Activated naive CD8-positive, alpha-beta T cell treated with anti-CD3 and anti-CD28 coated beads for 36 hours (primary cell): ENCODE data around the gene VEPH1. TPM values are rescaled to one million over a fixed set of nuclear protein-coding genes. Genes with fewer than 3 reads are reported as not detected.

Experiments used
- DNase-seq: peaks from one replicate; pipeline ENCODE4 v3.0.0; 2021
- H3K27ac Mint-ChIP-seq: one replicate; pipeline ENCODE4 v1.8.0; 2022; ENCODE audit warnings: mild to moderate bottlenecking, moderate library complexity, mixed read lengths
- H3K27me3 Mint-ChIP-seq: one replicate; pipeline ENCODE4 v1.8.0; 2022; ENCODE audit warnings: mild to moderate bottlenecking, mixed read lengths
- H3K36me3 Mint-ChIP-seq: one replicate; pipeline ENCODE4 v1.8.0; 2021; ENCODE audit warnings: mild to moderate bottlenecking, mixed read lengths
- H3K4me1 Mint-ChIP-seq: one replicate; pipeline ENCODE4 v1.8.0; 2021; ENCODE audit warnings: mixed read lengths
- H3K4me3 Mint-ChIP-seq: one replicate; pipeline ENCODE4 v1.8.0; 2022; ENCODE audit warnings: mild to moderate bottlenecking, moderate library complexity, mixed read lengths
- H3K9me3 Mint-ChIP-seq: one replicate; pipeline ENCODE4 v1.8.0; 2022; ENCODE audit warnings: mixed read lengths
- total RNA-seq, 2 experiments: library from RNA; stranded (reverse); gene quantifications; one replicate each; pipeline ENCODE4 v1.2.3, GENCODE V29; 2021

Gene VEPH1
- total RNA-seq, 2 experiments from 2014 or later: not detected

DNA sequence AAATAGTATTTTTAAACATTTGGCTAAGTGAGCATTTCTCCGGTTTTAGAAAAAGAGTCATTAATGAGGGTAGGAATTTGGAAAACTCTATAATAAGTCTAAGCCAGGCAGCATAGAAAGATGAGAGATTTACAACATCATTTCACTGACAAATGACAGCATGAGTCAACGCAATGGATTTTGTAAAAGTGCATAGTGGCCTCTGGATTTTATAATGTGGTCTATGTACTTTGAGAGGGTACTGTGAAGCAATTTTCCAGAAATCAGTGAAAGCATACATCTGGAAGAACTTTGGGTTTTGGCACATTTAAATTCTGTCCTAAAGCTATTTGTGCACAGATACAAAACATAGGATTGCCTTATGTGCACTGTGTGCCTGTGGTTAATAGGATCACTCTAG, 212.4 kb downstream of the VEPH1 start:
- no peak for DNase-seq
- Mint-ChIP-seq H3K27ac (no peak overlapping the region), H3K4me3 (no peak overlapping the region), H3K27me3 (no peaks in the 10 kb centered on the region), H3K9me3 (no peaks in the 10 kb centered on the region), H3K36me3 (no peaks in the 10 kb centered on the region), H3K4me1 (peaks cover 5% of the 10 kb centered on the region)

- no peaks in the 10 kb centered on the region for H3K36me3 Mint-ChIP-seq
- H3K27me3 Mint-ChIP-seq: no peaks in the 10 kb centered on the region
- peaks cover 5% of the 10 kb centered on the region for H3K4me1 Mint-ChIP-seq
- H3K27ac Mint-ChIP-seq: no peak overlapping the region
- H3K4me3 Mint-ChIP-seq: no peak overlapping the region
- no peak for DNase-seq
- H3K9me3 Mint-ChIP-seq: no peaks in the 10 kb centered on the region
These were observed 217.2 kb downstream of the VEPH1 start for GRCh38 chr3:157285966-157286365.

DNA sequence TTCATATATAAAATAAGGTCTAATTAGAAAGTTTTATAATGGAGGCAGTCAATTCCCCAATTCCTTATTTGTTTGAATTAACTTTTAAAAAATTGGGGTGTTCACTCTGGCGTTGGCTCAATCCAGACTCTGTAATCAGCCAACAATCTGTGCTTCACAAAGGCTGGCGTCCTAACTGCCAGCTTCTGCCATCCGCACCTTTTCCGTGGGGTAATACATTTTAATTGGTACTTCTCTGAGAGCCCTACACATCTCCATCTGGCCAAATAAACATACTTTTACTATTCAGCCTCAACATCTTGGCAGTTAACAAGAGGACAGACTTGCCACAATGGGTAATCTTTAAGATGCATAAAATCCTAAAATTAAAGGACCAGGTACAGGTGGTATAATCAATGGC, 218.1 kb downstream of the VEPH1 start:
- Mint-ChIP-seq H3K4me3 (no peak overlapping the region), H3K27ac (no peak overlapping the region), H3K4me1 (peaks cover 5% of the 10 kb centered on the region), H3K36me3 (no peaks in the 10 kb centered on the region), H3K9me3 (no peaks in the 10 kb centered on the region), H3K27me3 (no peaks in the 10 kb centered on the region)
- no peak for DNase-seq

DNA sequence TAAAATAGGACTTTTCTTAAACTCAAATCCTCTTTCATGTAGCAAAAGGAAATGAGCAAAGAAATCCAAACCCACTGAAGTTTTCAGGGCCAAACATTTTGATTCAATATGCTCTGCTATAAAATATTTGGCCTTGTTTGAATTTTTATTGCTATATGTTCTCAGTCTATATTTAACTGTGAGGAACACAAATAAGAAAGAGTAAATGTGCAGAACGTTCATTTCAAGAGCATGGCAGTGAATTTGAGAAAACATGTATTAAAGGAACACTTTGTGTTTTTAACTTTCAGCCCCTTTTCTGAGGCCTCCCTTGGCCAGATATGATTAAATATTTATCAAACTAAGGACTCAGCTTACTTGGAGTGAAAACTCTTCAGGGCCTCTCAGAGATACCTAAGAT, 218.5 kb downstream of the VEPH1 start:
- H3K9me3 Mint-ChIP-seq: no peaks in the 10 kb centered on the region
- no peak overlapping the region for H3K27ac Mint-ChIP-seq
- no peaks in the 10 kb centered on the region for H3K27me3 Mint-ChIP-seq
- no peak overlapping the region for H3K4me3 Mint-ChIP-seq
- no peak for DNase-seq
- peaks cover 5% of the 10 kb centered on the region for H3K4me1 Mint-ChIP-seq
- no peaks in the 10 kb centered on the region for H3K36me3 Mint-ChIP-seq

DNA sequence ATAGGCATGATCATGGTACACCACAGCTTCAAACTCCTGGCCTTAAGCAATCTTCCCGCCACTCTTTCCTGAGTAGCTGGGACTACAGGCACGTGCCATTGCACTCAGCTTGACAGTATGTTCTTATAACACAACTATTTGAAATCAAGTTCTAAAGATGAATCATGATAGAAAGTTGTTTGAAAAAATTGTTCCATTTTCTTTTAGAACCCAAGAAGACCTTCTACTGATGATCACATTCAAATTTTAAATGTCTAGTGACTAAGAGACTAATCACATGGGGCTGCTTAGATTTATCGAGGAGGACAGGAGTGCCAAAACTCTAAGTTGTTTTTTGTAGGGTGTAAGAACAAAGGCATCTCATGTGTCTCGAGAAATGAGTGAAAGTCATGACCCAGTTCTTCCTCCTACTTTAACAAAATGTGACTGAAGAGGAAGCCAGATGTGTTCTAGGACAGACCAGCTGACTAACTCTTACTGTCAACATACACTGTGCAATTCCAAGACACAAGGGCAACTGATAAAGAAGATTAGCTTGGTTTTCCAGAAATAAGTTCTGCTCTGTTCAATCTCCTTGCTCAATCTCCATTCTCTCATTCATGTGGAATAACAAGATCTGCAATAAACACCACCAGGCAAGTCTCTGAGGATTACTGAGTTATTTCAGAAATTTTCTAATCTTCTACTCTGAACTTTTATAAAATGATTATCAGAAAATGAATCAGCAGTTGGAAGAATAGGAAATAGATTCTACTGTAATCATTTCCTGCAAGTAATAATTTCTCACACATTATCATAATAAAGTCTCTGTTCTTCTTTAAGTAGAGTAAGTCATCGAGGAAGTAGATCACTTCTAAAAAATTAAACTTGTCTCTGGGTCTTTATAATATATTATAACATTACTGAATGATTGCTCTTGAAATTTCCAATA, 220.7 kb downstream of the VEPH1 start:
- H3K27ac Mint-ChIP-seq: no peak overlapping the region
- DNase-seq: no peak
- H3K36me3 Mint-ChIP-seq: no peaks in the 10 kb centered on the region
- H3K4me1 Mint-ChIP-seq: peaks cover 5% of the 10 kb centered on the region
- no peaks in the 10 kb centered on the region for H3K27me3 Mint-ChIP-seq
- no peaks in the 10 kb centered on the region for H3K9me3 Mint-ChIP-seq
- no peak overlapping the region for H3K4me3 Mint-ChIP-seq

GRCh38 chr3:157280786-157281185, 222.4 kb downstream of the VEPH1 start:
- DNase-seq: no peak
- H3K9me3 Mint-ChIP-seq: no peaks in the 10 kb centered on the region
- H3K4me3 Mint-ChIP-seq: no peak overlapping the region
- peaks cover 5% of the 10 kb centered on the region for H3K4me1 Mint-ChIP-seq
- no peaks in the 10 kb centered on the region for H3K27me3 Mint-ChIP-seq
- H3K36me3 Mint-ChIP-seq: no peaks in the 10 kb centered on the region
- H3K27ac Mint-ChIP-seq: no peak overlapping the region

GRCh38 chr3:157280354-157280753, 222.9 kb downstream of the VEPH1 start:
- no peak for DNase-seq

DNA sequence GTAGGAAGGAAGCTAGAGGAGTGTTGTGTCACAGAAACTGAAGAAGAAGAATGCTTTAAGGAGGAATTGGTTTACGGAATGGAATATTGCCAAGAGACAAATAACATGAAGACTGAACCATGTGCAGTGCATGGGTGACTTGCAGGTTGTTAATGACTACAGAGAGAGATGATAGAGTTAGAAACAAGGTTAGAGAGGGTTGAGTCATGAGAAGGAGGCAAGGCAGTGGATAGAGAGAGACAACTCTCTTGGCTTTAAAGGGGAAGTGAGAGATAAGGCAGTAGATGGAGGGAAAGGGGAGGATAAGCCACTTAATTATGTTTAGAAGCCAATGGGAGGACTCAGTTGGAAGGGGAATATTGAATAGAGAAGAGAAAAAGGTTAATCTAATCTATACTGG, 224.0 kb downstream of the VEPH1 start:
- Mint-ChIP-seq H3K27ac (no peak overlapping the region), H3K4me1 (peaks cover 5% of the 10 kb centered on the region), H3K4me3 (no peak overlapping the region), H3K27me3 (no peaks in the 10 kb centered on the region), H3K36me3 (no peaks in the 10 kb centered on the region), H3K9me3 (no peaks in the 10 kb centered on the region)
- no peak for DNase-seq

More at GRCh38 chr3:157280354-157280753, 222.9 kb downstream of the VEPH1 start:
- Mint-ChIP-seq H3K9me3 (no peaks in the 10 kb centered on the region), H3K4me1 (peaks cover 5% of the 10 kb centered on the region), H3K27ac (no peak overlapping the region), H3K4me3 (no peak overlapping the region), H3K36me3 (no peaks in the 10 kb centered on the region), H3K27me3 (no peaks in the 10 kb centered on the region)

DNA sequence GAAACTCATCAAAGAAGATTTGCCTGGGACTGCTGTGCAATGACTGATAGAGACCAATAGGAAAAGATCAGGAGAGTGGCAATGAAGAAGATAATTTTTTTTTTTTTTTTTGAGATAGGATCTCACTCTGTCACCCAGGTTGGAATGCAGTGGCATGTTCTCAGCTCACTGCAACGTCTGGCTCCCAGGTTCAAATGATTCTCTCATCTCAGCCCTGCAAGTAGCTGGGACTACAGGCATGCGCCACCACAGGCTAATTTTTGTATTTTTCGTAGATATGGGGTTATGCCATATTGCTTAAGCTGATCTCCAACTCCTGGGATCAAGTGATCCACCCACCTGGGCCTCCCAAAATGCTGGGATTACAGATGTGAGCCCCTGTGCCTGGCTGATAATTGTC, 226.4 kb downstream of the VEPH1 start:
- Mint-ChIP-seq H3K27ac (no peak overlapping the region), H3K4me1 (no peaks in the 10 kb centered on the region), H3K4me3 (no peak overlapping the region)

GRCh38 chr3:157275832-157276231, 227.4 kb downstream of the VEPH1 start:
- Mint-ChIP-seq H3K9me3 (no peaks in the 10 kb centered on the region), H3K4me3 (no peak overlapping the region), H3K27ac (no peak overlapping the region), H3K4me1 (no peaks in the 10 kb centered on the region), H3K27me3 (no peaks in the 10 kb centered on the region), H3K36me3 (no peaks in the 10 kb centered on the region)
- no peak for DNase-seq

More for the DNA sequence above, 226.4 kb downstream of the VEPH1 start:
- Mint-ChIP-seq H3K27me3 (no peaks in the 10 kb centered on the region), H3K9me3 (no peaks in the 10 kb centered on the region), H3K36me3 (no peaks in the 10 kb centered on the region)
- DNase-seq: no peak

DNA sequence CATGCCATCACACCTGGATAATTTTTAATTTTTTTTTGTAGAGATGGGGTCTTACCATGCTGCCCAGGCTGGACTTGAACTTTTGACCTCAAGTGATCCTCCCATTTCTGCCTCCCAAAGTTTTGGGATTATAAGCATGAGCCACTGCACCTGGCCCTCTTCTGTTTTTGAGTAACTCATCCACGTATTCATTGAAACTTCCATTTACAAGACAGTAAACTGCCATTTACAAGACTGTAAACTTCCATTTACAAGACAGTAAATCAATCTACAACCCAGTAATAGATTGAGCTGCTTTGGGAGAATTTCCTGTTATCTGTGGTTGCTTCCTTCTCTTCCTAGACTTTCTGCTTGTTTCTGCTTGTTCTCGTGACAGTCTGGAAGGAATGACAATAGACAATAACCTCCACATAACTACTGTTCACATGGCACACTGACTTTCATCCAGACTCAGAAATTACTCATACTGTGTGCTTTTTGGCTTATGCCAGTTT, 228.5 kb downstream of the VEPH1 start:
- DNase-seq: no peak
- Mint-ChIP-seq H3K4me3 (no peak overlapping the region), H3K27me3 (no peaks in the 10 kb centered on the region), H3K27ac (no peak overlapping the region), H3K9me3 (no peaks in the 10 kb centered on the region), H3K36me3 (no peaks in the 10 kb centered on the region), H3K4me1 (no peaks in the 10 kb centered on the region)

- H3K36me3 Mint-ChIP-seq: no peaks in the 10 kb centered on the region
- no peaks in the 10 kb centered on the region for H3K9me3 Mint-ChIP-seq
- H3K27me3 Mint-ChIP-seq: no peaks in the 10 kb centered on the region
- H3K4me1 Mint-ChIP-seq: no peaks in the 10 kb centered on the region
- H3K27ac Mint-ChIP-seq: no peak overlapping the region
- no peak for DNase-seq
- no peak overlapping the region for H3K4me3 Mint-ChIP-seq
These were observed 231.8 kb downstream of the VEPH1 start for GRCh38 chr3:157271283-157271882.

GRCh38 chr3:157268026-157268425, 235.2 kb downstream of the VEPH1 start:
- no peaks in the 10 kb centered on the region for H3K27me3 Mint-ChIP-seq
- no peaks in the 10 kb centered on the region for H3K36me3 Mint-ChIP-seq
- H3K9me3 Mint-ChIP-seq: no peaks in the 10 kb centered on the region
- no peaks in the 10 kb centered on the region for H3K4me1 Mint-ChIP-seq
- no peak for DNase-seq
- H3K4me3 Mint-ChIP-seq: no peak overlapping the region
- H3K27ac Mint-ChIP-seq: no peak overlapping the region

DNA sequence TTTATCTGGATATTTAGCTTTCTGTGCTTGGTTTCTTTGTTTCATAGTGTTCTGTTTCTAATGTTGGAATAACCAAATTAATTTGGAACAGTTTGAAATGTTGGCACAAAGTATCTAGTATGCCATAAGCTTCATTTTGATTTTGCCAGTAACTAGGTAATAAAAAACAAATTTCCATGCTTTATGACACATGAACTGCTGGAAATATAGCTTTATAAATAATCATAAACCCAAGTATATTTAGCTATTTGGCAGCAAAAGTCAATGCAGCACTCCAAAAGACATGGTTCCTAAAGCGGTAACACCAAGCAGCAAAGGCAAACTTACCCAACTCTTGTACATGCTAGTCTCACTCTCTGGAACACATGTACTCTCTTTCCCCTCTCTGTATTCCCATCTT, 237.3 kb downstream of the VEPH1 start:
- Mint-ChIP-seq H3K27me3 (no peaks in the 10 kb centered on the region), H3K27ac (no peak overlapping the region), H3K9me3 (no peaks in the 10 kb centered on the region), H3K4me1 (no peaks in the 10 kb centered on the region), H3K36me3 (no peaks in the 10 kb centered on the region), H3K4me3 (no peak overlapping the region)
- DNase-seq: no peak

DNA sequence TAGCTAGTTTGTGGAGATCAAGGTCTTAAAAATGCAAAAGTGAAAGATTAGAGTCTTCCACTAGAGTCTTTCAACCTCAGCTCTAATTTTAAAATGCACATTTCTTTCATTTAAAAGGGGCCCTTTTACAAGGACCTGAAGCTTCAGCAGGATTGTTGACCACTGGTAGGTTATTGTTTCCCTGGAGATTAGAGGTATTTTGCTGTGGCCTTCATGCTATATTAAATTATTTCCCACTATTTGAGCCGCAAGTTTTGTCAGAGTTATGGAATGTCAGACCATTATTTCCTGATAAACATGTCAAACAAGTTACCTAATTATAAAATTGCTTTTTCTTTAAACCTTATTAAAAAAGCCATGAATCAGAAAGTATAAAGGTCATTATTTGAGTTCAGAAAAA, 240.2 kb downstream of the VEPH1 start:
- H3K27ac Mint-ChIP-seq: no peak overlapping the region
- no peak for DNase-seq
- no peaks in the 10 kb centered on the region for H3K4me1 Mint-ChIP-seq
- no peaks in the 10 kb centered on the region for H3K36me3 Mint-ChIP-seq
- H3K27me3 Mint-ChIP-seq: no peaks in the 10 kb centered on the region
- no peaks in the 10 kb centered on the region for H3K9me3 Mint-ChIP-seq
- no peak overlapping the region for H3K4me3 Mint-ChIP-seq

DNA sequence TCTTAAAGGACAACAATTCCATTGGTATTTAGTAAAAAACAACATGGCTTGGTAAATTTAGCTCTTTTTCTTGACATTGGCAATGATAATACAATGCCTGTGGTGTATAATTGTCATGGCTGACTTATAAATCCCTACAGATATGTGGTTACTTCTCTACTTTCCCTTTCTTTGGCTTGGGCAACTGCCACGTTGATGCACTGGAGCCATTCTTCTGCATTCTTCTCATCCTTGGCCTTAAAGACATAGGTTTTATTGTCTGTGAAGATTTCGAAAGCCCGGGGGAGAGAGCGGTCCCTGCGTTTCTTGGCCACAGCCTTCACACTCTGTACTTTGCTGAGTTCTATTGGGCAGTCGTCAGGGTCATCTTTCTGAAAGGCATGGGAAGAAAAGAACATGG, 242.2 kb downstream of the VEPH1 start:
- Mint-ChIP-seq H3K36me3 (no peaks in the 10 kb centered on the region), H3K4me3 (no peak overlapping the region), H3K9me3 (no peaks in the 10 kb centered on the region), H3K27me3 (no peaks in the 10 kb centered on the region), H3K4me1 (no peaks in the 10 kb centered on the region), H3K27ac (no peak overlapping the region)
- DNase-seq: no peak
